Cardiac fibroblast (primary cell): ENCODE data around the gene AP2M1.

Experiments
- DNase-seq, 2 donors: peaks; one replicate each; pipeline versions ENCODE4 v3.0.0 to v3.0.0-alpha.2; 2010; ENCODE audit warnings: low read depth in 2 of 2
- H3K4me3 ChIP-seq, 2 donors: replicated peaks in 1 of 2; 1 replicate in 1 of 2; 2 replicates in 1 of 2; pipeline ENCODE4 v1.5.1; 2011; ENCODE audit warnings: low read depth in 2 of 2, low read length in 2 of 2, mild to moderate bottlenecking in 2 of 2, moderate library complexity in 1 of 2
- CTCF ChIP-seq: IDR thresholded peaks from one replicate; pipeline ENCODE4 v1.5.1; 2011; ENCODE audit warnings: low read depth, mild to moderate bottlenecking, low read length, inconsistent platforms

AP2M1 gene

DNA sequence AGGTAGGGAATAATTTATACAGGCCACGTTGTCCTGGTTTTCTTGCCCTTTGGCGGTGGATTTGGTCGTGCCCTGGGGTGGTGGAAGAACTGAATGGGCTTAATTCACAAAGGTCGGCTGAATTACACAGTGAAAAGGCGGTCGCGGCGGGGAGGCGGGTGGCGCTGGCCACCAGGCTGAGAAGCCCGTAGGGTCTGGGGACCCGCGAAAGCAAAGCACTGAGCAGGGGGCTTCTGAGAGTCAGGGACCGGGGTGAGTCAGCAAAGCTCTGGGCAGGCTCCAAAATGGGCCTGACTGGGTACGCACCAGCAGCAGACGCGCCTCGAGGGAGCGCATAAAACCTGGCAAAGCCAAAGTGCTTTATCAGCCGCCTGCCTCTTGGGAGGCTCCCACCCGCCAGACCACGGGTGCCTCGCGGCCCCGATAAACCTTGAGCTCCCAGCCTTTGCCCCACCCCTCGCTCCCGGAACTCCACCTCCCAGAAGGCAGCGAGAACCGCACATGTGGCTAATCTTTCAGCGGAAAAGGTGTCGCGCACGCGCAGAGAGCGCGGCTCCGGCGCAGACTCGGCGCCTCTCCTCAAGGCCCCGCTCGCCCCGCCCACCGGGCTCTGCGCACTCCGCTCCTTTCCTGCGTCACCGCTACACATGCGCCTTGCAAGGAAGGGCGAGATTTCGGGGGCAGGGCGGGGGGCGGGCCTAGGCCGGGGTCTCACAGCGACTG is 11.0 kb downstream of the AP2M1 start:
- H3K4me3 ChIP-seq = peak overlapping the region; percentile 75 to 98
- no peak for TF ChIP-seq CTCF
- peak; percentile 99 for DNase-seq

GRCh38 chr3:184186184-184186901 is 11.7 kb downstream of the AP2M1 start, which contains the start of gene ABCF3:
Gene ABCF3 (plus strand): TSS chr3:184186199. CDS start chr3:184186208, 9 bp downstream.
- peak; percentile 64 to 70 for DNase-seq
- peak within 1 kb of the TSS; percentile 75 to 98 for H3K4me3 ChIP-seq
- TF ChIP-seq CTCF = no peak

DNA sequence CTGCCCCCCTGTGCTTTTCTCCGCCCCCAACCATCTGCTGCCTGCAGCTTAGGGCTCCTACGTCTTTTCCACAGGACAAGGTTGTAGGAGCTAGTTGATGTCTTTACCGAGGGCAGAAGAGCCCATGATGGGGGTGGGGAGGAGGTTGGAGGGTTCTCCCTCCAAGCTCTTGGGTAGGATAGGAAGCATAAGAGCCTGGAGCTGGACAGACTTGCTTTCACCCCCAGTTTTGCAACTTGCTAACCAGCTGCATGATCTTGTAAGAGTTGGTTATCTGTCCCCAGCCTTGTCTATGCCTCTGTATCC is 12.2 kb downstream of the AP2M1 start:
- no peak for DNase-seq
- H3K4me3 ChIP-seq = peak overlapping the region; percentile 75 to 98
- TF ChIP-seq CTCF = no peak

DNA sequence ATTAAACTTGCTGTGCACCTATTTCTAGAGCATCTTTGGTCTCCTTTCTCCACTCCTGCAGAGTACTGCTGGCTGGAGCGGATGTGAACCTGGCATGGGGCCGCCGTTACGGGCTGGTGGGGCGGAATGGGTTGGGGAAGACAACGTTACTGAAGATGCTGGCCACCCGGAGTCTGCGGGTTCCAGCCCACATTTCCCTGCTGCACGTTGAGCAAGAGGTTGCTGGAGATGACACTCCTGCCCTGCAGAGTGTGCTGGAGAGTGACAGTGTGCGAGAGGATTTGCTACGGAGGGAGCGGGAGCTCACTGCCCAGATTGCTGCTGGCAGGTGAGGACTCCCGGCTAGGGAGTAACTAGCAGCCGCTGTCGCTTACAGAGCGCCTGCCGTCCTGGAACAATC is 13.4 kb downstream of the AP2M1 start:
- no peak for TF ChIP-seq CTCF
- H3K4me3 ChIP-seq = no peak overlapping the region
- no peak for DNase-seq

- DNase-seq = no peak
- TF ChIP-seq CTCF = no peak
- no peak overlapping the region for H3K4me3 ChIP-seq
Observed at GRCh38 chr3:184189421-184189820, 14.8 kb downstream of the AP2M1 start.

DNA sequence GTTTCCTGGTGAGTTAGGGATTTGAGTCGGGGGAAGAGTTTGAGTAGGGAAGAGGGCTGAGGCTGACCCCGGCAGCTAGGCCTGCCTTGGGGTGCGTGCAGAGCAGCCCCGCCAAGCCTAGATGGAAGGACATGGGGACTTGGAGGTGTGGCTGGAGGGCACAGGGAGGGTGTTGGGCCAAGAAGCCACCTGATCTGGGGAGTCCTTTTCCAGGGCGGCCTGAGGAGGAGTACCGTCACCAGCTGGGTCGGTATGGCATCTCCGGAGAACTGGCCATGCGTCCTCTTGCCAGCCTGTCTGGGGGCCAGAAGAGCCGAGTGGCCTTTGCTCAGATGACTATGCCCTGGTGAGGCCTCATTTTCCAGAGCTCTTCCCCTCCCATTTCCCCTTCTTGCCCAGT is 18.2 kb downstream of the AP2M1 start:
- H3K4me3 ChIP-seq = no peak overlapping the region
- DNase-seq = no peak
- no peak for TF ChIP-seq CTCF
